PC-9 (cell line): ENCODE data around the gene GLRA2. TPM values are rescaled to one million over a fixed set of nuclear protein-coding genes. Genes with fewer than 3 reads are reported as not detected.

ENCODE experiments used
- BruUV-seq: library from RNA; stranded (reverse); fragments of 400-500 nt; replicated peaks from 2 replicates; lab custom pipeline; 2021; lab: Mats Ljungman, UMichigan
- CTCF ChIA-PET: fragments of 300-600 bp; sonication (Branson Sonifier 250); formaldehyde crosslinking; loops from one replicate; lab custom pipeline; 2022; ENCODE audit warnings: antibody characterized with exemption; lab: Charles Lee
- POLR2A ChIA-PET: fragments of 300-600 bp; sonication (Branson Sonifier 250); formaldehyde crosslinking; loops from one replicate; lab custom pipeline; 2022; ENCODE audit warnings: antibody characterized with exemption; ENCODE audit not compliant: unreplicated experiment; lab: Charles Lee
- DNase-seq, 2 experiments: peaks; one replicate each; pipeline versions ENCODE4 v3.0.0 to v3.0.0-alpha.2; 2015 to 2022; ENCODE audit warnings: mixed read lengths in 1 of 2
- H2AFZ ChIP-seq: fragments of 200-600 bp; sonication (generic); 2 replicates; pipeline ENCODE4 v1.8.1; 2017; ENCODE audit warnings: antibody characterized with exemption
- H3F3A ChIP-seq: fragments of 200-600 bp; sonication (generic); 2 replicates; pipeline ENCODE4 v1.8.1; 2017; ENCODE audit warnings: antibody characterized with exemption, mild to moderate bottlenecking, low read depth; ENCODE audit not compliant: insufficient read depth
- H3K27ac ChIP-seq: fragments of 200-600 bp; sonication (generic); 2 replicates; pipeline ENCODE4 v1.6.1; 2016; ENCODE audit warnings: mixed run types
- H3K27me3 ChIP-seq: fragments of 200-600 bp; sonication (generic); 2 replicates; pipeline ENCODE4 v1.6.1; 2016; ENCODE audit warnings: low read depth, mixed run types; ENCODE audit not compliant: insufficient read depth
- H3K36me3 ChIP-seq: fragments of 200-600 bp; sonication (generic); 2 replicates; pipeline ENCODE4 v1.6.1; 2016; ENCODE audit warnings: low read depth, mixed run types
- H3K4me1 ChIP-seq: fragments of 200-600 bp; sonication (generic); replicated peaks from 2 replicates; pipeline ENCODE4 v1.6.1; 2016; ENCODE audit warnings: mixed run types; ENCODE audit not compliant: insufficient read depth
- H3K4me2 ChIP-seq: fragments of 200-600 bp; sonication (generic); 2 replicates; pipeline ENCODE4 v1.6.1; 2017; ENCODE audit warnings: mixed run types
- H3K4me3 ChIP-seq: fragments of 200-600 bp; sonication (generic); 2 replicates; pipeline ENCODE4 v1.6.1; 2016; ENCODE audit warnings: mixed run types
- H3K79me2 ChIP-seq: fragments of 200-600 bp; sonication (generic); 2 replicates; pipeline ENCODE4 v1.6.1; 2017; ENCODE audit warnings: low read depth, mixed run types
- H3K9me2 ChIP-seq: fragments of 200-600 bp; sonication (generic); 2 replicates; pipeline ENCODE4 v1.8.1; 2017; ENCODE audit warnings: mild to moderate bottlenecking; ENCODE audit not compliant: insufficient read depth
- H3K9me3 ChIP-seq: fragments of 200-600 bp; sonication (generic); 2 replicates; pipeline ENCODE4 v1.8.1; 2016; ENCODE audit warnings: low read depth; ENCODE audit not compliant: insufficient read depth
- H4K20me1 ChIP-seq: fragments of 200-600 bp; sonication (generic); 2 replicates; pipeline ENCODE4 v1.8.1; 2017; ENCODE audit not compliant: insufficient read depth
- CTCF ChIP-seq: fragments of 200-600 bp; sonication (generic); conservative IDR thresholded peaks from 2 replicates; pipeline ENCODE4 v1.6.1; 2017; ENCODE audit warnings: mixed run types, antibody characterized with exemption, mild to moderate bottlenecking, moderate library complexity
- EZH2 ChIP-seq: fragments of 200-600 bp; sonication (generic); IDR thresholded peaks from 2 replicates; pipeline ENCODE4 v1.8.0; 2017; ENCODE audit warnings: antibody characterized with exemption, low read depth
- intact Hi-C: fragments of 100-400 bp; cut with micrococcal nuclease; formaldehyde crosslinking; loops from one replicate; pipeline ENCODE4 v1.10.0; 2022; ENCODE audit not compliant: unreplicated experiment
- total RNA-seq: library from RNA; stranded (reverse); gene quantifications from 2 replicates; pipeline ENCODE4 v1.2.3, GENCODE V29; 2021

GLRA2 gene
- total RNA-seq, 1 experiment from 2014 or later: not detected

GRCh38 chrX:14504960-14505538 is 24.3 kb upstream of the GLRA2 start:
- Histone ChIP-seq H3K9me2 (no peaks in the 10 kb centered on the region), H3F3A (peaks cover 10% of the 10 kb centered on the region; the same call in 1 of the 2 replicates), H3K27ac (0 out of 2 replicates have a peak overlapping the region, but pooled peaks have one; percentile 24), H3K36me3 (no peaks in the 10 kb centered on the region), H4K20me1 (no peaks in the 10 kb centered on the region), H3K4me2 (no peak overlapping the region), H3K4me1 (peaks cover 26% of the 10 kb centered on the region), H2AFZ (no peak overlapping the region), H3K27me3 (no peaks in the 10 kb centered on the region), H3K79me2 (no peaks in the 10 kb centered on the region), H3K4me3 (no peak overlapping the region), H3K9me3 (no peaks in the 10 kb centered on the region)
- no TSS peak for BruUV-seq
- peak in 1 of 2 experiments; percentile 39 for DNase-seq
- CTCF ChIA-PET: no interaction called here
- POLR2A ChIA-PET: no interaction called here
- intact Hi-C loops: no loop called here
- TF ChIP-seq EZH2: no peak
- TF ChIP-seq CTCF: no peak

GRCh38 chrX:14505648-14506047 is 23.7 kb upstream of the GLRA2 start:
- H3K79me2 ChIP-seq: no peaks in the 10 kb centered on the region
- peaks cover 10% of the 10 kb centered on the region; the same call in 1 of the 2 replicates for H3F3A ChIP-seq
- no peaks in the 10 kb centered on the region for H4K20me1 ChIP-seq
- no peaks in the 10 kb centered on the region for H3K27me3 ChIP-seq
- no peak overlapping the region for H2AFZ ChIP-seq
- TF ChIP-seq CTCF (no peak), EZH2 (no peak)
- peaks cover 26% of the 10 kb centered on the region for H3K4me1 ChIP-seq
- no peak overlapping the region for H3K4me3 ChIP-seq
- no peak overlapping the region for H3K4me2 ChIP-seq
- POLR2A ChIA-PET: no interaction called here
- CTCF ChIA-PET: no interaction called here
- no TSS peak for BruUV-seq
- no peaks in the 10 kb centered on the region for H3K9me3 ChIP-seq
- no peak overlapping the region for H3K27ac ChIP-seq
- intact Hi-C loops: no loop called here
- no peaks in the 10 kb centered on the region for H3K36me3 ChIP-seq
- H3K9me2 ChIP-seq: no peaks in the 10 kb centered on the region
- DNase-seq: no peak

- Histone ChIP-seq H3K27me3 (no peaks in the 10 kb centered on the region), H3K36me3 (no peaks in the 10 kb centered on the region), H3K9me3 (no peaks in the 10 kb centered on the region), H4K20me1 (no peaks in the 10 kb centered on the region), H3K4me1 (peaks cover 26% of the 10 kb centered on the region), H3K9me2 (no peaks in the 10 kb centered on the region), H3K27ac (peak overlapping the region; percentile 53), H3K79me2 (no peaks in the 10 kb centered on the region), H2AFZ (no peak overlapping the region), H3F3A (peaks cover 10% of the 10 kb centered on the region; the same call in 1 of the 2 replicates), H3K4me2 (no peak overlapping the region), H3K4me3 (no peak overlapping the region)
- intact Hi-C loops: no loop called here
- CTCF ChIA-PET: no interaction called here
- no TSS peak for BruUV-seq
- TF ChIP-seq EZH2: no peak
- TF ChIP-seq CTCF: no peak
- peak in 1 of 2 experiments; percentile 72 for DNase-seq
- POLR2A ChIA-PET: no interaction called here
Measured at GRCh38 chrX:14506866-14507265, 22.5 kb upstream of the GLRA2 start.
